ENCODE results near the gene C8G. TPM values are rescaled to one million over a fixed set of nuclear protein-coding genes. Genes with fewer than 3 reads are reported as not detected.

C8G gene
- total and polyA plus RNA-seq, 2 of the 13 experiments (the other 11 are each of a cell fraction or from before 2014, with no cell fraction given) = 4.9 to 12.8 TPM

- in situ Hi-C loops (cut with HindIII; ENCODE audit: extremely low pct_ligation_motif_present, low pct_unique_long_range_greater_than_20kb) = no loop called here
- Histone ChIP-seq H3K27me3 (ENCODE audit: control insufficient read depth in 1 of 2, insufficient read depth in 2 of 2, low read length in 2 of 2) (no peaks in the 10 kb centered on the region), H3K4me3 (replicated peaks in 1 of 3; ENCODE audit: insufficient read depth in 1 of 3, low read depth in 2 of 3, low read length in 3 of 3) (no peak overlapping the region), H3K4me2 (ENCODE audit: low read depth, low read length) (no peak overlapping the region), H3K9ac (ENCODE audit: insufficient read depth, low read depth, low read length) (no peak overlapping the region), H4K20me1 (ENCODE audit: insufficient read depth, low read length) (no peaks in the 10 kb centered on the region), H2AFZ (ENCODE audit: low read length) (no peak overlapping the region), H3K36me3 (replicated peaks in 1 of 2; ENCODE audit: control insufficient read depth in 1 of 2, insufficient read depth in 2 of 2, low read length in 2 of 2) (peaks cover 27 to 63% of the 10 kb centered on the region in 2 experiments), H3K27ac (ENCODE audit: extremely low read length, insufficient read depth, low read length) (no peak overlapping the region), H3K4me1 (ENCODE audit: insufficient read depth, low read length) (no peaks in the 10 kb centered on the region), H3K79me2 (ENCODE audit: insufficient read depth, low read length) (no peaks in the 10 kb centered on the region), H3K9me3 (ENCODE audit: low read length) (no peaks in the 10 kb centered on the region)
- ATAC-seq (no peak), DNase-seq (ENCODE audit: low spot score) (no peak), FAIRE-seq (no peak)
- 98% methylated on average over 10 of the region's 12 CpGs for WGBS (ENCODE audit: low lambda C conversion rate)
- no TSS peak for BruUV-seq (replicated peaks)
- TF ChIP-seq ZNF180 (CRISPR knock-in tag; IDR thresholded peaks at IDR 0.05; ENCODE audit: borderline replicate concordance, low read depth) (no peak), ZNF296 (CRISPR knock-in tag; conservative IDR thresholded peaks at IDR 0.05) (no peak), GATAD1 (CRISPR knock-in tag; IDR thresholded peaks at IDR 0.05) (no peak), ZFP41 (CRISPR knock-in tag; IDR thresholded peaks at IDR 0.05; ENCODE audit: borderline replicate concordance) (no peak), ZNF577 (CRISPR knock-in tag; IDR thresholded peaks at IDR 0.05; ENCODE audit: borderline replicate concordance, low read depth) (no peak)
- TF ChIP-seq, protein P1, sequence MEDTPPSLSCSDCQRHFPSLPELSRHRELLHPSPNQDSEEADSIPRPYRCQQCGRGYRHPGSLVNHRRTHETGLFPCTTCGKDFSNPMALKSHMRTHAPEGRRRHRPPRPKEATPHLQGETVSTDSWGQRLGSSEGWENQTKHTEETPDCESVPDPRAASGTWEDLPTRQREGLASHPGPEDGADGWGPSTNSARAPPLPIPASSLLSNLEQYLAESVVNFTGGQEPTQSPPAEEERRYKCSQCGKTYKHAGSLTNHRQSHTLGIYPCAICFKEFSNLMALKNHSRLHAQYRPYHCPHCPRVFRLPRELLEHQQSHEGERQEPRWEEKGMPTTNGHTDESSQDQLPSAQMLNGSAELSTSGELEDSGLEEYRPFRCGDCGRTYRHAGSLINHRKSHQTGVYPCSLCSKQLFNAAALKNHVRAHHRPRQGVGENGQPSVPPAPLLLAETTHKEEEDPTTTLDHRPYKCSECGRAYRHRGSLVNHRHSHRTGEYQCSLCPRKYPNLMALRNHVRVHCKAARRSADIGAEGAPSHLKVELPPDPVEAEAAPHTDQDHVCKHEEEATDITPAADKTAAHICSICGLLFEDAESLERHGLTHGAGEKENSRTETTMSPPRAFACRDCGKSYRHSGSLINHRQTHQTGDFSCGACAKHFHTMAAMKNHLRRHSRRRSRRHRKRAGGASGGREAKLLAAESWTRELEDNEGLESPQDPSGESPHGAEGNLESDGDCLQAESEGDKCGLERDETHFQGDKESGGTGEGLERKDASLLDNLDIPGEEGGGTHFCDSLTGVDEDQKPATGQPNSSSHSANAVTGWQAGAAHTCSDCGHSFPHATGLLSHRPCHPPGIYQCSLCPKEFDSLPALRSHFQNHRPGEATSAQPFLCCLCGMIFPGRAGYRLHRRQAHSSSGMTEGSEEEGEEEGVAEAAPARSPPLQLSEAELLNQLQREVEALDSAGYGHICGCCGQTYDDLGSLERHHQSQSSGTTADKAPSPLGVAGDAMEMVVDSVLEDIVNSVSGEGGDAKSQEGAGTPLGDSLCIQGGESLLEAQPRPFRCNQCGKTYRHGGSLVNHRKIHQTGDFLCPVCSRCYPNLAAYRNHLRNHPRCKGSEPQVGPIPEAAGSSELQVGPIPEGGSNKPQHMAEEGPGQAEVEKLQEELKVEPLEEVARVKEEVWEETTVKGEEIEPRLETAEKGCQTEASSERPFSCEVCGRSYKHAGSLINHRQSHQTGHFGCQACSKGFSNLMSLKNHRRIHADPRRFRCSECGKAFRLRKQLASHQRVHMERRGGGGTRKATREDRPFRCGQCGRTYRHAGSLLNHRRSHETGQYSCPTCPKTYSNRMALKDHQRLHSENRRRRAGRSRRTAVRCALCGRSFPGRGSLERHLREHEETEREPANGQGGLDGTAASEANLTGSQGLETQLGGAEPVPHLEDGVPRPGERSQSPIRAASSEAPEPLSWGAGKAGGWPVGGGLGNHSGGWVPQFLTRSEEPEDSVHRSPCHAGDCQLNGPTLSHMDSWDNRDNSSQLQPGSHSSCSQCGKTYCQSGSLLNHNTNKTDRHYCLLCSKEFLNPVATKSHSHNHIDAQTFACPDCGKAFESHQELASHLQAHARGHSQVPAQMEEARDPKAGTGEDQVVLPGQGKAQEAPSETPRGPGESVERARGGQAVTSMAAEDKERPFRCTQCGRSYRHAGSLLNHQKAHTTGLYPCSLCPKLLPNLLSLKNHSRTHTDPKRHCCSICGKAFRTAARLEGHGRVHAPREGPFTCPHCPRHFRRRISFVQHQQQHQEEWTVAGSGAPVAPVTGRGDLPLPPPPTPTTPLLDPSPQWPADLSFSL (CRISPR knock-in tag; IDR thresholded peaks at IDR 0.05) = no peak
- intact Hi-C loops (cut with micrococcal nuclease; ENCODE audit: unreplicated experiment) = no loop called here
- ChIA-PET POLR2A (interaction anchor here (0.7 kb wide), 1 partner anchor 415 kb away, joined by 3 read pairs; no protein-coding TSS in a partner anchor), CTCF (ENCODE audit: low intra/inter-chr PET ratio, low total read pairs) (no interaction called here)
Observed at GRCh38 chr9:136910197-136910900, 34.7 kb upstream of the C8G start.
